Motor neuron (in vitro differentiated cells): ENCODE results near the gene ZDHHC24. TPM values are rescaled to one million over a fixed set of nuclear protein-coding genes. Genes with fewer than 3 reads are reported as not detected.
"Not testable (repeated sequence)": the region's sequence is repeated elsewhere in the genome, so short reads cannot be mapped to it uniquely, and the experiment has no call there.

ENCODE experiments used
- ATAC-seq, 8 experiments: fragments of 200-7000 bp; cut with Tn5 transposase; replicated peaks in 6 of 8; 2 replicates each; pipeline ENCODE4 v1.8.0; 2021; ENCODE audit warnings: mild to moderate bottlenecking in 8 of 8, moderate library complexity in 8 of 8
- H3K27ac ChIP-seq, 2 donors: fragments of 250-450 bp; sonication (Bioruptor Pico); 2 replicates each; pipeline ENCODE4 v1.9.0; 2021; ENCODE audit warnings: antibody characterized with exemption in 2 of 2, mild to moderate bottlenecking in 2 of 2, moderate library complexity in 1 of 2
- H3K4me1 ChIP-seq, 2 donors: fragments of 250-450 bp; sonication (Bioruptor Pico); replicated peaks in 1 of 2; 2 replicates each; pipeline ENCODE4 v1.6.1; 2021; ENCODE audit warnings: antibody characterized with exemption in 2 of 2, mild to moderate bottlenecking in 2 of 2, moderate library complexity in 1 of 2
- H3K4me3 ChIP-seq, 5 donors: fragments of 250-450 bp; sonication (Bioruptor Pico); 2 replicates each; pipeline ENCODE4 v1.9.0; 2021; ENCODE audit warnings: antibody characterized with exemption in 5 of 5, mild to moderate bottlenecking in 5 of 5, moderate library complexity in 4 of 5
- WGBS, 10 experiments: fragments of 450-650 bp; shearing (Covaris generic); methylation state at CpG; one replicate each; pipeline ENCODE4 v1.0.0; 2022; 5-methylcytosine and 5-hydroxymethylcytosine counted together
- in situ Hi-C, 9 experiments: fragments of 400-800 bp; cut with MboI; loops; one replicate each; pipeline ENCODE4 v1.15.0; 2021; ENCODE audit warnings: low sequenced_read_pairs in 9 of 9, low pct_unique_long_range_greater_than_20kb in 2 of 9; ENCODE audit not compliant: unreplicated experiment in 9 of 9
- total RNA-seq, 8 experiments: library from RNA; unstranded; fragments of 300-600 nt; gene quantifications; 2 replicates each; pipeline versions ENCODE4 v1.2.3 to v1.2.4, GENCODE V29; 2022

The ZDHHC24 gene, protein sequence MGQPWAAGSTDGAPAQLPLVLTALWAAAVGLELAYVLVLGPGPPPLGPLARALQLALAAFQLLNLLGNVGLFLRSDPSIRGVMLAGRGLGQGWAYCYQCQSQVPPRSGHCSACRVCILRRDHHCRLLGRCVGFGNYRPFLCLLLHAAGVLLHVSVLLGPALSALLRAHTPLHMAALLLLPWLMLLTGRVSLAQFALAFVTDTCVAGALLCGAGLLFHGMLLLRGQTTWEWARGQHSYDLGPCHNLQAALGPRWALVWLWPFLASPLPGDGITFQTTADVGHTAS
- 10 to 100 TPM in 2 of 8 experiments, 1 to 10 TPM in 6; 5.2 to 12.7 (median 8.4) TPM for total RNA-seq

DNA sequence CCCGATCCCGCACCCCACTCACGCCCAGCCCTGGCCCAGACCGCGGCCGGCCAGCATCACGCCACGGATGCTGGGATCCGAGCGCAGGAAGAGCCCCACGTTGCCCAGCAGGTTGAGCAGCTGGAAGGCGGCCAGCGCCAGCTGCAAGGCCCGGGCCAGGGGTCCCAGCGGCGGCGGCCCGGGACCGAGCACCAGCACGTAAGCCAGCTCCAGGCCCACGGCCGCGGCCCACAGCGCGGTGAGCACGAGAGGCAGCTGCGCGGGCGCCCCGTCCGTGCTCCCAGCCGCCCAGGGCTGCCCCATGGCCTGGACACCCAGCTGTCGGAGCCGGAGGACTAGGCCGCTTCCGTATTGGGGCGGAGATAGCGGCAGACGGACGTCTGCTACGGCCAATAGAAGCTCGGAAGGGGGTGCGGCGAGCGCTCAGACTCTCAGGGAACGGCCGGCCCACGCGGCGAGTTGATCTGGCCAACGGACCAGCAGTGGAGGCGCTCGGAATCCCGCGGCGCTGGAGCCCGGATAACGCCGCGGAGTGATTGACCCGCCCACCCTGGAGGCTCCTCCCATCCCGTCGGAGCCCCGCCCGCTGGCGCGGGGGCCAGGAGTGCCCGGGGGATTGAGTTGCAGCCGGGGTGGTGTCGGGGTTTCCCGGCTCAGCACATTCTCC lies at the start of gene ZDHHC24:
TSS of gene ZDHHC24 (minus strand) at position 348 of the 667 bp plus-strand sequence. CDS start at position 303, 45 bp downstream.
- in situ Hi-C loops, result no loop called here
- WGBS, 10 experiments, result 0% methylated on average over 4 of the region's 71 CpGs; no CpG with 5 or more reads in 9 of the 10 experiments

DNA sequence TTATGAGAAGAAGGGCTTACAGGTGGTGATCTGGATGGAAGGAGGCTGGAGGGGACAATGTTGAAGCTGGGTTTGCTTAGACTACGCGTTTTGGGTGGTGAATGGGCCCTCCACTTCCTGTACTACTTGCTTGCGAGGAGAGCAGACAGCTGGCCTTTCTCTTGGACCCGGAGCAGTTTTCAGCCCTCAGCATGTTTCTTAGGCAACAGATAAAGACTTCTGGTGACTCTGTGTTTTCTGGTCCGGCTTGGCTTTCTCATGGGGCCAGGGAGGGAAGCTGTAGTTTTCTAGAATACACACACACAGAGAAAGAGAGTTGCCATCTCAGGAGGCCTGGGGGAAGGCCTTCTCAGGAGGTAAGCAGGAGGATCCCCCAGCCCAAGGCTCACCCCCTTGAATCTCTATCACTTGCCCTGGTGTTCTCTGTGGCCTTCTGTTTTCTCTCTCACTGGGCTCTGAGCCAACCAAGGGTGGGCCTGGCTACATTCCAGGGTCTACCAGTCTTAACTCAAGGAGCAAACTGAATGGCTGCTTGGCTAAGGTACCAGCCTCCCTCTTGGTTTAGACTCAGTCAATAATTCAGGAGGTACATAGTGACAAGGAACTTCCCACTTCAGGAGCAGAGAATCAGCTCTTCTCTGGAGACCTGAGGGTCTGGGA lies 49.5 kb upstream of the ZDHHC24 start:
- Histone ChIP-seq H3K4me1 (peaks cover 10 to 23% of the 10 kb centered on the region in 2 donors), H3K4me3 (no peak overlapping the region), H3K27ac (peak overlapping the region in 1 of 2 donors; percentile 68)
- peak in 3 of 8 experiments; percentile 2 to 66 (median 26) for ATAC-seq
- WGBS, 10 experiments, result 57 to 89% (median 76%) methylated on average over 1 to 5 of the region's 5 CpGs; no CpG with 5 or more reads in 4 of the 10 experiments
- in situ Hi-C loops, result no loop called here

More for the DNA sequence above, at the start of gene ZDHHC24:
- Histone ChIP-seq H3K4me1 (peaks cover 23 to 29% of the 10 kb centered on the region in 2 donors), H3K4me3 (peak within 1 kb of the TSS; percentile 49 to 71 (median 68)), H3K27ac (peak within 1 kb of the TSS; percentile 11 to 68)
- peak; percentile 93 to 97 (median 94) for ATAC-seq

DNA sequence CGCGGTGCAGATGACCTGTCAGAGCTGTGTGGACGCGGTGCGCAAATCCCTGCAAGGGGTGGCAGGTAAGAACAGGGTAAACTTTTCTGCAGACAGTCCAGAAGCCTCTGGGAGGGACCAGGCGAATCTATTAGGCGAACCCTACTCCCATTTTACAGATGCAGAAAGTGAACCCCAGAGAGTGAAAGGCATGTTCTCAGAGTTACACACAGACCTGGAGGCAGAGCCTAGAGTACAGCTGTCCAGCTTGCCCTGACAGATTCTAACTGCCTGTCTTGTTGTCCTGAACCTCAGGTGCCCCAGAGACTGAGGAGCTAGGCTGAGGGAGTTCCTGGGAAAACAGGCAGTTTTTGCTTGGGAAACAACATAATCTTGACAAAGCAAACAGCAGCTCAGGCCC lies 47.8 kb upstream of the ZDHHC24 start:
- ATAC-seq, result no peak
- Histone ChIP-seq H3K4me3 (peak overlapping the region; percentile 45 to 59 (median 56)), H3K27ac (no peak overlapping the region), H3K4me1 (peaks cover 10 to 23% of the 10 kb centered on the region in 2 donors)
- WGBS, 10 experiments, result 30 to 45% (median 35%) methylated on average over 2 to 7 of the region's 7 CpGs; no CpG with 5 or more reads in 7 of the 10 experiments
- in situ Hi-C loops, result no loop called here

DNA sequence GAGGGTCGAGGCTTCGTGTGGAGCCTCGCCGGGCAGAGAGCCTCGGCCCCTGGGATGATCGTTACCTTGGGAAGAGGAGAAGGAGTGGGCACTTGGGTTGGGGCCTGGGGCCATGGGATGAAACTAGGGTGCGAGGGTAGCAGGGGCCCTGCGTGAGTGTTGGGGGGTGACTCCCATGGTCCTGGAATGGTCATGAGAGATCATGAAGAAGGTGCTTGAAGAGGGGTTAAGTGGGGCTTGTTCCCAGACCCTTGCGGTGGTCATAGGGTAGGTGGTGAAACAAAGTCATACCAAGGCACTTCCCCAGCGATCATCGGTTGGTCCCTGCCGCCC lies 47.4 kb upstream of the ZDHHC24 start:
- peak overlapping the region; percentile 32 to 74 for H3K27ac ChIP-seq
- WGBS, 10 experiments, result 0 to 16% (median 0%) methylated on average over 2 to 5 of the region's 12 CpGs; no CpG with 5 or more reads in 7 of the 10 experiments
- H3K4me1 ChIP-seq, result peaks cover 10 to 23% of the 10 kb centered on the region in 2 donors
- in situ Hi-C loops, result no loop called here
- peak in 2 of 8 experiments; percentile 7 to 9 for ATAC-seq
- H3K4me3 ChIP-seq, result peak overlapping the region; percentile 45 to 59 (median 56)

DNA sequence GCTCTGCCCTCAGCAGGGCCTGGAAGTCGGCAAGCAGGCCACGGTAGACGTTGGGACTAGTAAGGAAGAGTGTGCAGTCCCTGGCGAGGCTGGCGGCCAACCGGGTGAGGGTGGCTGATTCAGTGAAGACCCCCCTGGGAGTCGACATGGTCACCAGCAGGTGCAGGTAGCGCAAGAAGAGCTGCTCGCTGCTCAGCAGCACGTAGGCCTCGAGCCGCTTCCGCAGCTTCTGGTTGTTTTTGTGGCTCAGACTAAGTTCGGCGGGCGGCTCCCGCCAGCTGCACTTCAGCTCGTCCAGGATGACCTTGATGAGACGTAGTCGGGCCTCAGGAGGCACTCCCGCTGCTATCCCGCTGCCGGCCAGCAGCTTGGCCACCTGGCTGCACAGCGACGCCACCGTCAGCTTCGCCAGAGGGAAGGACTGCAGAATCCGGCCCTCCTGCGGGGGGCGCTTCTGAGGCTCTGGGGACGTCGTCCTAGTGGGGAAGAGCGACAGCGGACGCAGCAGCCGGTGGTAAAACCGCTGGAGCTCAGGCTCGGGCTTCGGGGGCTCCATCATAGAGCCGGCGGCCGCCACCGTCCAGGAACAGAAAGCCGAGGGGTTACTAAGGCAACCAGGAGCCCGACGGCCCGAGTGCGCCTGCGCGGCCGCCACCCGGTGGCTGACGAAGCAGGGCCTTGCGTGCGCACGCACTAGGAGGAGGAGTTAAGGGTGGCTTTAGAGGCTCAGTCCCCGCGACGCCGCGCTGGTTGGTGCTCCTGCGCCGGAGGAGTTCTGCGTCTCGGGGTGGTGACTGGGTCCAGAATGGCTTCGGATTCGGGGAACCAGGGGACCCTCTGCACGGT lies 46.8 kb upstream of the ZDHHC24 start, which contains the start of the genes CCDC87 and CCS:
TSS of gene CCDC87 (minus strand) at position 607 of the 846 bp plus-strand sequence. CDS start at position 559, 48 bp downstream.
TSS of gene CCS (plus strand) at position 729 of the 846 bp plus-strand sequence. CDS start at position 806, 77 bp downstream.
- Histone ChIP-seq H3K4me3 (peak within 1 kb of the TSS; percentile 45 to 59 (median 56)), H3K4me1 (peaks cover 10 to 23% of the 10 kb centered on the region in 2 donors), H3K27ac (peak within 1 kb of the TSS; percentile 77 to 81)
- in situ Hi-C loops, result no loop called here
- WGBS, 10 experiments, result 0 to 47% (median 1%) methylated on average over 1 to 30 of the region's 68 CpGs; no CpG with 5 or more reads in 5 of the 10 experiments
- ATAC-seq, result peak; percentile 89 to 99 (median 96)

GRCh38 chr11:66591175-66591574 lies 45.3 kb upstream of the ZDHHC24 start:
- in situ Hi-C loops, result no loop called here
- H3K4me3 ChIP-seq, result no peak overlapping the region
- ATAC-seq, result no peak
- peaks cover 10 to 23% of the 10 kb centered on the region in 2 donors for H3K4me1 ChIP-seq
- H3K27ac ChIP-seq, result no peak overlapping the region
- WGBS, 10 experiments, result 25 to 93% (median 50%) methylated on average over 1 to 2 of the region's 2 CpGs; no CpG with 5 or more reads in 3 of the 10 experiments

- ATAC-seq, result no peak
- peaks cover 10 to 16% of the 10 kb centered on the region in 2 donors for H3K4me1 ChIP-seq
- in situ Hi-C loops, result no loop called here
- H3K4me3 ChIP-seq, result no peak overlapping the region
- 63 to 100% (median 94%) methylated on average over 1 to 5 of the region's 7 CpGs for WGBS, 10 experiments
- H3K27ac ChIP-seq, result no peak overlapping the region
Measured at GRCh38 chr11:66589996-66590675, 44.3 kb upstream of the ZDHHC24 start.

- H3K4me3 ChIP-seq, H3K4me1 ChIP-seq, H3K27ac ChIP-seq, in situ Hi-C loops, ATAC-seq: not testable (repeated sequence)
- 56 to 100% (median 92%) methylated on average over 1 to 2 of the region's 2 CpGs; no CpG with 5 or more reads in 6 of the 10 experiments for WGBS, 10 experiments
Measured at GRCh38 chr11:66589315-66589714, 43.5 kb upstream of the ZDHHC24 start.

GRCh38 chr11:66586136-66586535 lies 40.3 kb upstream of the ZDHHC24 start:
- 0 to 78% (median 49%) methylated on average over 1 to 2 of the region's 2 CpGs; no CpG with 5 or more reads in 4 of the 10 experiments for WGBS, 10 experiments
- in situ Hi-C loops, result no loop called here
- H3K27ac ChIP-seq, result no peak overlapping the region
- H3K4me3 ChIP-seq, result no peak overlapping the region
- no peaks in the 10 kb centered on the region for H3K4me1 ChIP-seq
- no peak for ATAC-seq

DNA sequence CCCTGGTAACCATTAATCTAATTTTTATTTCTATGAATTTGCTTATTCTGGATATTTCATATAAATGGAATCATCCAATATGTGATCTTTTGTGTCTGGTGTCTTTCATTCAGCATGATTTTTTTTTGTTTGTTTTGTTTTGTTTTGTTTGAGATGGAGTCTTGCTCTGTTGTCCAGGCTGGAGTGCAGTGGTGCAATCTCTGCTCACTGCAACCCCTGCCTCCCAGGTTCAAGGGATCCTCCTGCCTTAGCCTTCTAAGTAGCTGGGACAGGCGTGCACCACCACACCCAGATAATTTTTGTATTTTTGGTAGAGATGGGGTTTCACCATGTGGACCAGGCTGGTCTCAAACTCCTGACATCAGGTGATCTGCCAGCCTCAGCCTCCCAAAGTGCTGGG lies 39.6 kb upstream of the ZDHHC24 start:
- H3K4me3 ChIP-seq, in situ Hi-C loops, H3K27ac ChIP-seq, ATAC-seq, H3K4me1 ChIP-seq: not testable (repeated sequence)
- 33 to 50% (median 40%) methylated on average over 1 of the region's 1 CpG; no CpG with 5 or more reads in 7 of the 10 experiments for WGBS, 10 experiments

DNA sequence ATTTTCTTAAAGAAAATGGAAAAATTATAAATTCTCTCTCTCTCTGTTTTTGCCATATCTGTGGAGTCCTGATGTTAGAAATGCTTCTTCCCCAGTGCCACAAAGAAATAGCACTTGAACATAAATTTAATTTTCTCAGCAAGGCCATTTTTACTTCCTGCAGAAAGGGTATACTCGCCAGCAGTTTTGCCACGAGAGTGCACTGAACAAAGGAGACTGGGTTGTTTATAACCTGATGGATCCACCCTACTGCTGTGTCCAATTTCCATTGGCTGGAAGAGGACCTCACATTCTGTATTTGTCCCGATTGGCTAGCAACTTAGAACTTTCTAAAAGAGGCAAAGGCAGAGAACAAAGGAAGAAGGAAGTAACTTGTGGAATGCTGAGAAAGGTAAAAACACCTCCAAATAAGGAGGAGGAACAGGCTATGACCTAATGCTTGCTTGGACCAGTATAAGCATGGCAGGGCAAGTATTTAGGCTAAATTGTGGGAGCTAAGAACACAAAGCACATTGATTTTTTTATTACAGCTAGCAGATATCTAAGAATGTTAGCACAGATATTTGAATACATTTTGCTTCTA lies 36.8 kb upstream of the ZDHHC24 start:
- H3K27ac ChIP-seq, H3K4me3 ChIP-seq, in situ Hi-C loops, ATAC-seq, H3K4me1 ChIP-seq: not testable (repeated sequence)
- WGBS, 10 experiments, result 34 to 100% (median 80%) methylated on average over 1 to 3 of the region's 3 CpGs
